Brain microvascular endothelial cell (primary cell): ENCODE data around the gene DAG1.

Experiments
- DNase-seq: peaks from one replicate; pipeline ENCODE4 v3.0.0-alpha.2; 2020
- H3K27ac ChIP-seq: fragments of 250-450 bp; sonication (Bioruptor Pico); 2 replicates; pipeline ENCODE4 v1.5.1; 2020; ENCODE audit warnings: mild to moderate bottlenecking, moderate library complexity
- H3K27me3 ChIP-seq: fragments of 250-450 bp; sonication (Bioruptor Pico); replicated peaks from 2 replicates; pipeline ENCODE4 v1.5.1; 2020; ENCODE audit warnings: mild to moderate bottlenecking
- H3K36me3 ChIP-seq: fragments of 250-450 bp; sonication (Bioruptor Pico); replicated peaks from 2 replicates; pipeline ENCODE4 v1.5.1; 2020; ENCODE audit warnings: mild to moderate bottlenecking
- H3K4me3 ChIP-seq: 2 replicates; pipeline ENCODE4 v1.5.1; 2011; ENCODE audit warnings: low read depth, mild to moderate bottlenecking, control low read depth, low read length, moderate library complexity
- CTCF ChIP-seq: IDR thresholded peaks from 2 replicates; pipeline ENCODE4 v1.5.1; 2011; ENCODE audit warnings: low read depth, mild to moderate bottlenecking, moderate library complexity, low read length, control low read depth, inconsistent platforms; ENCODE audit errors: missing control alignments
- in situ Hi-C: cut with HindIII; loops from 2 replicates; pipeline ENCODE4 v1.10.0; 2017; ENCODE audit warnings: low sequenced_read_pairs, low pct_ligation_motif_present

Gene DAG1

DNA sequence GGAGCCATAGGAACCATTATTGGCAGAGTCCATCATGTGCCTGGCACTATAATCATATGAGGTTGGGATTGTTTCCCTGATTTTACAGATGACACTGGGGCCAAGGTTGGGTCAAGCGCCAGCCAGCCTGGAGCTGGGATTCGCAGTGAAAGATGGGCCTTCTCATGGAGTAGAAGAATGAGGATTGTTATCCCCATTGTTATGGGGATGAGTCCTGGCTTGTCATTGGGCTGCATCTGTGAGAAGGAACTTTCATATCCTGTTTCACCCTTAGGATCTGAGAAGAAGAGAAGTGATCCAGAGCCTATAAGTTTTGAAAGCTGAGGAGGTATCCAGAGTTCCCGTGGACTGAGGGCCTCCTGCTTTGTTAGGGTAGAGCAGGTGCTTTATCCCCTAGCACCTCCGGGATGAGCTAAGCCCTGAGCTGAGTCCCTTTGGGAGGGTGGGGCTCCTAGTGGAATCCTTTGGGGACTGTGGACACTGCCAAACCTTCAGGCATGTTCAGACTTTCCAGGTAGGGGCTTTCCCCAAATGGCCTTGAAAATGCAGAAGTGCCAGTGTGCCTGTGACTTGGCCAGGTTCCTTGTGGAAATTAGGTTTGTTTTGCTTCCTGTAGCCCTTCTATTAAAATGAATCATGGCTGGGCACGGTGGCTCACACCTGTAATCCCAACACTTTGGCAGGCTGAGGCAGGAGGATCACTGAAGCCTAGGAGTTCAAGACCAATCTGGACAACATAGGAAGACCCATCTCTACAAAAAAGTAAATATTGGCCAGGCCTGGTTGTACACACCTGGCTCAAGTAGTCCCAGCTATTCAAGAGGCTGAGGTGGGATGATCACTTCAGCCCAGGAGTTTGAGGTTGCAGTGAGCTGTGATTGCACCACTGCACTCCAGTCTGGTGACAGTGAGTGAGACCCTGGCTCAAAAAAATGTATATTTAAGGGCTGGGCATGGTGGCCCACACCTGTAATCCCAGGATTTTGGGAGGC is 54.0 kb downstream of the DAG1 start:
- no peak for TF ChIP-seq CTCF
- H3K27me3 ChIP-seq = no peaks in the 10 kb centered on the region
- no peak overlapping the region for H3K27ac ChIP-seq
- H3K4me3 ChIP-seq = no peak overlapping the region
- in situ Hi-C loops = no loop called here
- DNase-seq = no peak
- H3K36me3 ChIP-seq = no peaks in the 10 kb centered on the region

DNA sequence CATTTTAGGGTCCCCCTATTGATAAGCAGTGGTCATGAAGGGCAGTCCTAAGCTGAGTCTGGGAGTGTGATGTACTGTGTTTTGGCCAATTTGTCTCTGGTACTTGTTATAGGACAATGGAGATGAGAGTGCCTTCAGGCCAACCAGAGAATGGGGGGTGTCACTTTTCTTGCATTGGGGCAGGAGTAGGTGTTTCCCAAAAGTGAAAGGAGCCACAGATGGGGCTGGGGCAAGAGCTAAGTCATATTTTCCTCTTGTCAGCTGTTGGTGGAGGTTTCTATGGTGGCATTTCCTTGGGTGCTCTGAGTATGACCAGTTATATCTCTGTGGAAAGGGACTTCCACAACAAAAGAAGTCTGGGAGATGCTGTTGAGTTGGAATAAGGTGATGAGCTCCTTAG is 59.5 kb downstream of the DAG1 start:
- DNase-seq = no peak
- H3K27me3 ChIP-seq = no peaks in the 10 kb centered on the region
- in situ Hi-C loops = no loop called here
- no peak for TF ChIP-seq CTCF
- H3K36me3 ChIP-seq = peaks cover 6% of the 10 kb centered on the region
- H3K4me3 ChIP-seq = no peak overlapping the region
- H3K27ac ChIP-seq = no peak overlapping the region

- in situ Hi-C loops = no loop called here
- no peak for TF ChIP-seq CTCF
- peaks cover 6% of the 10 kb centered on the region for H3K36me3 ChIP-seq
- no peaks in the 10 kb centered on the region for H3K27me3 ChIP-seq
- no peak overlapping the region for H3K4me3 ChIP-seq
- H3K27ac ChIP-seq = no peak overlapping the region
- DNase-seq = no peak
These were observed 60.2 kb downstream of the DAG1 start for GRCh38 chr3:49530231-49530630.

DNA sequence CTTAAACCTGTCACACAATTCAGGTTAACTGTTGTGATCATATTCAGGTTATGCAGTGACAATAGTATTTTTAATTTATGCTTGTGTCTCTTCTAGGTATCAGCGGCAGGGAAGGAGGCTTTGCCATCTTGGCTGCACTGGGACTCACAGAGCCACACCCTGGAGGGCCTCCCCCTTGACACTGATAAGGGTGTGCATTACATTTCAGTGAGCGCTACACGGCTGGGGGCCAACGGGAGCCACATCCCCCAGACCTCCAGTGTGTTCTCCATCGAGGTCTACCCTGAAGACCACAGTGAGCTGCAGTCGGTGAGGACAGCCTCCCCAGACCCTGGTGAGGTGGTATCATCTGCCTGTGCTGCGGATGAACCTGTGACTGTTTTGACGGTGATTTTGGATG is 60.6 kb downstream of the DAG1 start:
- in situ Hi-C loops = no loop called here
- DNase-seq = no peak

DNA sequence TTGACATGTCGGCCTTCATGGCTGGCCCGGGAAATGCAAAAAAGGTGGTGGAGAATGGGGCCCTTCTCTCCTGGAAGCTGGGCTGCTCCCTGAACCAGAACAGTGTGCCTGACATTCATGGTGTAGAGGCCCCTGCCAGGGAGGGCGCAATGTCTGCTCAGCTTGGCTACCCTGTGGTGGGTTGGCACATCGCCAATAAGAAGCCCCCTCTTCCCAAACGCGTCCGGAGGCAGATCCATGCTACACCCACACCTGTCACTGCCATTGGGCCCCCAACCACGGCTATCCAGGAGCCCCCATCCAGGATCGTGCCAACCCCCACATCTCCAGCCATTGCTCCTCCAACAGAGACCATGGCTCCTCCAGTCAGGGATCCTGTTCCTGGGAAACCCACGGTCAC is 61.2 kb downstream of the DAG1 start:
- Histone ChIP-seq H3K36me3 (peaks cover 6% of the 10 kb centered on the region), H3K27me3 (no peaks in the 10 kb centered on the region), H3K27ac (no peak overlapping the region), H3K4me3 (no peak overlapping the region)
- DNase-seq = no peak
- no peak for TF ChIP-seq CTCF
- in situ Hi-C loops = no loop called here

More for the DNA sequence above, 60.6 kb downstream of the DAG1 start:
- TF ChIP-seq CTCF = no peak
- Histone ChIP-seq H3K27me3 (no peaks in the 10 kb centered on the region), H3K36me3 (peaks cover 6% of the 10 kb centered on the region), H3K4me3 (no peak overlapping the region), H3K27ac (no peak overlapping the region)
